IgD-negative memory B cell (primary cell): Measurements from ENCODE around the gene DEFB108B. TPM values are rescaled to one million over a fixed set of nuclear protein-coding genes. Genes with fewer than 3 reads are reported as not detected.
"Not testable (repeated sequence)": the region's sequence is repeated elsewhere in the genome, so short reads cannot be mapped to it uniquely, and the experiment has no call there.

Experiments used
- H3K27ac Mint-ChIP-seq, 3 donors: one replicate each; pipeline ENCODE4 v1.8.0; 2020 to 2022; ENCODE audit warnings: mild to moderate bottlenecking in 3 of 3, mixed read lengths in 3 of 3, moderate library complexity in 1 of 3
- H3K27me3 Mint-ChIP-seq: one replicate; pipeline ENCODE4 v1.8.0; 2021; ENCODE audit warnings: mixed read lengths
- H3K36me3 Mint-ChIP-seq: one replicate; pipeline ENCODE4 v1.8.0; 2020; ENCODE audit warnings: mild to moderate bottlenecking, mixed read lengths
- H3K4me1 Mint-ChIP-seq, 3 donors: one replicate each; pipeline ENCODE4 v1.8.0; 2020 to 2022; ENCODE audit warnings: mixed read lengths in 3 of 3, mild to moderate bottlenecking in 1 of 3
- H3K4me3 Mint-ChIP-seq, 4 donors: one replicate each; pipeline ENCODE4 v1.8.0; 2020 to 2022; ENCODE audit warnings: mild to moderate bottlenecking in 4 of 4, mixed read lengths in 4 of 4, moderate library complexity in 3 of 4
- H3K9me3 Mint-ChIP-seq, 3 donors: one replicate each; pipeline ENCODE4 v1.8.0; 2020 to 2021; ENCODE audit warnings: mixed read lengths in 3 of 3, mild to moderate bottlenecking in 1 of 3
- polyA plus RNA-seq: library from polyadenylated mRNA; unstranded; fragments of 300-500 nt; fragmentation: Illumina TruSeq; gene quantifications from one replicate; pipeline ENCODE4 v1.2.3, GENCODE V29; 2021

The DEFB108B gene, protein sequence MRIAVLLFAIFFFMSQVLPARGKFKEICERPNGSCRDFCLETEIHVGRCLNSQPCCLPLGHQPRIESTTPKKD
- not detected for polyA plus RNA-seq

DNA sequence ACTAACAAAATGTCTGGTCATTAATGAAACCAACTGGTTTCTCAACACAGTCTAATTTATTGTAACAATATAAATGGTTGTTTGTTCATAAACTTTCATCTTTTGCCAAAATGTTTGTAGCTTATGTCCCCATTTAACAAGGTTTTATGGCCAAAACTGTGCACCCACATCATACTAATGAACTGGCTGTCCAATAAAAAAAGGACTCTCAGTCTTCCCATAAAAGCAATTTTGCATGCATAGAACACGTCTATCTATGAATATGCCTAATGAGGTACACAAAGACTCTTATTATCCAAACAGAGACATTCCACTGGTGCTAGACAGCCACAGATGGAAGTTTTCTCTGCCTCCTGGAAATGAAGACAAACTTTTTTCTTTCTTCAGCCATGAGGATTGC, at the start of gene DEFB108B:
Gene DEFB108B, plus strand, starts transcription at position 390 of the 400 bp plus-strand sequence. Its CDS starts 0 bp downstream, at position 390.
- H3K27ac Mint-ChIP-seq, H3K4me1 Mint-ChIP-seq, H3K27me3 Mint-ChIP-seq, H3K36me3 Mint-ChIP-seq, H3K4me3 Mint-ChIP-seq, H3K9me3 Mint-ChIP-seq: not testable (repeated sequence)

DNA sequence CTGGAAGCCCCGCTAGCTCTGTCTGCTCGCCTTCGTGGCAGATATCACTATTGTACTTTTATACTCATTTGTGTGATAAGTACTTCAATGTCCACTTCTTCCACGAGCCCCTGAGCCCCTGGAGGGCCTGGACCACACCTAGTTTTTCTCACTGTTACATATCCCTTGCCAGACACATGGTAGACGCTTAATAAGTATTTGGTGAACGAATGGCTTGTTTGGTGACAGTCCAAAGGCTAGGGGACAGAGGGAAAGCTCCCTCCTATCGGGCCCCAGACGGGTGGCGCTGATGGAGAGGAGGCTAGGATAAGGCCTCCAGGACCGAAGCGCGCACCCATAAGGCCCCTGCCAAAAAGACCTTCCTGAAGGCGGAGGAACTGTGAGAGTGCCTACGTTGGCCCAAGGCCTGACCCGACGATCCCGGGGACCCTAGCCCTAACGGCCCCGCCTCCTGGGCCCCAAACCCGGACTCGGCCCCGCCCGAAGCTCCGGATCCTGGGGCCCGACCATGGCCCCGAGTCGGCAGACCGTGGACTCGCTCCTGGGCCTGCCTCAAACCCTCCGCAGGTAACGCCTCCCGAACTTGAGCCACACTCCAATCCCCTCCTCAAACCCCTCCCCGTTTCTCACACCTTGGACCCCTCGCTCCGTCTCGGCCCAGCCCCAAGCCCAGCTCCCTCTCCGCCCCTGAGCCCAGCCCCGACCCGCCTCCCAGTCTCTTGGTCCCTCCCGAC, 46.7 kb upstream of the DEFB108B start:
- peak overlapping the region; percentile 83 to 98 (median 98) for H3K27ac Mint-ChIP-seq
- H3K4me1 Mint-ChIP-seq: peaks cover 0 to 12% (median 9%) of the 10 kb centered on the region in 3 donors
- H3K4me3 Mint-ChIP-seq: peak overlapping the region; percentile 95 to 99 (median 97)
- H3K9me3 Mint-ChIP-seq, H3K27me3 Mint-ChIP-seq, H3K36me3 Mint-ChIP-seq: not testable (repeated sequence)

DNA sequence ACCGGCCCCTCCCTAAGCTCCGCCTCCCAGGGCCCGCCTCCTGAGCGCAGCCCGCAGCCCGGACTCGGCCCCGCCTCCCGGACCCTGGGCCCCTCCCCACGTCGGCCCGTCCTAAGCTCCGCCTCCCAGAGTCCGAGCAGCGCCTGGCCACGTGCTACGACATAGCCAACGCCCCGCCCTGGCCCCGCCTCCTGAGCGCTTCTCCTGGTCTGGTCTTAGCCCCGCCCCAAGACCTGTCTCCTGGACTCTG, 46.2 kb upstream of the DEFB108B start:
- not testable (repeated sequence) for H3K27me3 Mint-ChIP-seq, H3K9me3 Mint-ChIP-seq, H3K36me3 Mint-ChIP-seq
- peak overlapping the region; percentile 83 to 98 (median 98) for H3K27ac Mint-ChIP-seq
- peaks cover 0 to 12% (median 9%) of the 10 kb centered on the region in 3 donors for H3K4me1 Mint-ChIP-seq
- peak overlapping the region; percentile 95 to 99 (median 97) for H3K4me3 Mint-ChIP-seq

DNA sequence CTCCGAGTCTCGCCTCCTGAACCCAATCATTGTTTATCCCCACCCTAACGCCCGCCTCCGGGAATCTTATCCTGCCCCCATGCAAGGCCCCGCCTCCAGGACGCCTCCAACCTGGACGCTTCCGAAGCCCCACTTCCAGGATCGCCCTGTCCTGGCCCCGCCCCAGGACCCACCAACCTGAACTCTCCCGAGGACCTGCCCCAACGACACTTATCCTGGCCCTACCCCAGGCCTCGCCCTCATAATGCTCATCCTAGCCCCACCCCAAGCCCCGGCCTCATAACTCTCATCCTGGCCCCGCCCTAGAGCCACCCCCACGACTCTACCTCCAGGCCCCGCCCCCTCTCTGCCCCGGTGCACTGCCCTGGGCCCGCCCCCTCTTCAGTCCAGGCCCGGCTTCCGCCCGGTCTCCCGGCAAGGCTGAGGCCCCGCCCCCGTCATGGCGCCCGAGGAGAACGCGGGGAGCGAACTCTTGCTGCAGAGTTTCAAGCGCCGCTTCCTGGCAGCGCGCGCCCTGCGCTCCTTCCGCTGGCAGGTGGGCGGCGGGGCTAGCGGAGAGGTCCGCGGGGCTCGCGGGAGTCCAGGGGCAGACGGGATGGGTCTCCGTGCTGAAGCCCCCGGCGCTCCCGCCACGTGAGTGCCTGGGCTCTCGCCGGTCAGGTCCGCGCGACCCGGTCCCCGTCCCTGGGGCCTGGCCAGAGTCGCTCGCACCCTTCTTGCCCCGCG, 45.7 kb upstream of the DEFB108B start:
- H3K4me3 Mint-ChIP-seq: peak overlapping the region; percentile 95 to 99 (median 97)
- H3K9me3 Mint-ChIP-seq: no peaks in the 10 kb centered on the region
- H3K27me3 Mint-ChIP-seq: no peaks in the 10 kb centered on the region
- peaks cover 0 to 12% (median 9%) of the 10 kb centered on the region in 3 donors for H3K4me1 Mint-ChIP-seq
- peak overlapping the region; percentile 83 to 98 (median 98) for H3K27ac Mint-ChIP-seq
- no peaks in the 10 kb centered on the region for H3K36me3 Mint-ChIP-seq

DNA sequence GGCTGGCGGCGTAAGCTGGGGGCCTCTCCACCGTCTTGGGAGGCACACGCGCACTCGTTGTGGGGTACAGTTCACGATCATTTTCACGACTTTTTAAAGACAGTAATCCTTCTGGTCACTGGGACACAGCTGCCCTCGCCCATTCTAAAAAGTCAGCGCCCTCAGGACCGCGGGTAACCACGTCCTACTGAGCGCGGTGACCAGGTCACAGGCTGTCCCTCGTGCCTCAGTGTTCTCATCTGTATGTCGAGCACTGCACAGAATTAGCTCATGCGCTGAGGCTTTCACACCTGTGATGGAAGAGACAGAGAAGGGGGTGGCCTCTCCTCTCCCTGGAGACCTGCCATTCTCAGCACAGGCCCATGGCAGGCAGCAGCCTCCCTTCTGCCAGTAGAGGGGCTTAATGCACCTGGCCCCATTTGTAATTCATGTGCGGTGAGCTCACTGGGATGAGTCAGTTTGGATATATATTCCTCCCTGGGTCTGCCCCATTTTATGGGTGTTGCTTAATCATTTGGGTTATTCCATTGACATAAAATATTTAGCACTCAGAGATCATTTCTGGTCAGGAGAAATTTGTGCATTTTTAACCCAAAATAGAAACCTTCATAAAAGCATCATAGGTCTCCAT, 45.1 kb upstream of the DEFB108B start:
- not testable (repeated sequence) for H3K27me3 Mint-ChIP-seq, H3K36me3 Mint-ChIP-seq, H3K9me3 Mint-ChIP-seq
- H3K4me3 Mint-ChIP-seq: peak overlapping the region; percentile 95 to 99 (median 95)
- H3K4me1 Mint-ChIP-seq: peaks cover 0 to 12% (median 10%) of the 10 kb centered on the region in 3 donors
- H3K27ac Mint-ChIP-seq: peak overlapping the region; percentile 83 to 98 (median 94)

DNA sequence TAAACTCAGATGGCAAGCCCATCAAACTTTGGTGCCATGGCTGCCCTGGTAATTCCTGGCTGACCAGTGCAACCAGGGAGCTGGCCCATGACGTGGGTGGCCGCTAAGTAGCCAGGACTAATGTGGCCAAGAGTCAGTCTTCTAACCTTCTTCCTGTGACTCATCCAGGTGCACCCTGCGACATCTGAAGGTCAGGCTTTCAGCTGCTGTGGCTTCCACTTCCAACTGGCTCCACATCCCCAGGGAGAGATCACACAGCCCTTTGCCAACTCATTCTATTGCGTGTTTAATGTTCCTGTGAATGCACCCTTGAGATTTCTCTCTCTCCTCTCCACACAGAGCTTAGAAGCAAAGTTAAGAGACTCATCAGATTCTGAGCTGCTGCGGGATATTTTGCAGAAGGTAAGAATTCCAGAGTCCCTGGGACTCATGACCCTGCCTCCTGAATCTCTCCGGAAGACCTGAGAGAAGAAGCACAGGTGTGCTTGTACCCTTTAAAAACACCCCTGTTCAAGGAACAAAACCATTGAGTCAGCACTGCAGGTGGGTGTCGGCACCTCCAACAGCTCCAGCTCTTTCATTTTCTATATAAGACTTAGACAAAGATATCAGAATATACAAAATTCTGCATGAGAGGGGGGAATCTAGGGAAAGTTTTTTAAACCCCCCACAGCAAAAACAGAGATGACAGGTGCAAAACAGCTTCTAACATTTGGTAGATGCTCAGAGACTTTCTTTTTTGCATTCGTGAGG, 43.4 kb upstream of the DEFB108B start:
- H3K27me3 Mint-ChIP-seq, H3K36me3 Mint-ChIP-seq, H3K9me3 Mint-ChIP-seq: not testable (repeated sequence)
- H3K4me1 Mint-ChIP-seq: peaks cover 0 to 12% (median 11%) of the 10 kb centered on the region in 3 donors
- peak overlapping the region in 1 of 4 donors; percentile 95 for H3K4me3 Mint-ChIP-seq
- H3K27ac Mint-ChIP-seq: peak overlapping the region in 1 of 3 donors; percentile 65

DNA sequence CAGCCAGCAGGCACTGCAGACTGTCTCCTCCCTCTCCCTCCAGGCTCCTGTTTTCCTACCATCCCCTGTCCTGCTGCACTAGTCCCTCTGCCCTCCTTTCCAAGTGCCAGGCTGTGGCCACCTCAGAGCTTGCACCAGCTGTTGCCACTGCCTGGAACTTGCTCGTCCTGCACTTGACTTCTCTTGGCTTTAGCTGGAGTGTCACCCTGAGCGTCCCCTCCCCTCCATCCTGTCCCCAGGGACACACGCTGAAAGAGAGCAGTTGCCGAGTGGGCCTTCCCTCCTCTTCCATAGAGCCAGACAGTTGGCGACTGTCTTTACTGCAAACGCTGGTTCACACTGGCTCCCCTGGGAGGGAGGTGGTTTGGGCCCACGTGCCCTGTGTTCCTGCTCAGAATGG, 41.9 kb upstream of the DEFB108B start:
- not testable (repeated sequence) for H3K27me3 Mint-ChIP-seq, H3K27ac Mint-ChIP-seq, H3K36me3 Mint-ChIP-seq, H3K9me3 Mint-ChIP-seq
- H3K4me1 Mint-ChIP-seq: peaks cover 0 to 11% (median 10%) of the 10 kb centered on the region in 3 donors
- H3K4me3 Mint-ChIP-seq: peak overlapping the region in 1 of 4 donors; percentile 83

DNA sequence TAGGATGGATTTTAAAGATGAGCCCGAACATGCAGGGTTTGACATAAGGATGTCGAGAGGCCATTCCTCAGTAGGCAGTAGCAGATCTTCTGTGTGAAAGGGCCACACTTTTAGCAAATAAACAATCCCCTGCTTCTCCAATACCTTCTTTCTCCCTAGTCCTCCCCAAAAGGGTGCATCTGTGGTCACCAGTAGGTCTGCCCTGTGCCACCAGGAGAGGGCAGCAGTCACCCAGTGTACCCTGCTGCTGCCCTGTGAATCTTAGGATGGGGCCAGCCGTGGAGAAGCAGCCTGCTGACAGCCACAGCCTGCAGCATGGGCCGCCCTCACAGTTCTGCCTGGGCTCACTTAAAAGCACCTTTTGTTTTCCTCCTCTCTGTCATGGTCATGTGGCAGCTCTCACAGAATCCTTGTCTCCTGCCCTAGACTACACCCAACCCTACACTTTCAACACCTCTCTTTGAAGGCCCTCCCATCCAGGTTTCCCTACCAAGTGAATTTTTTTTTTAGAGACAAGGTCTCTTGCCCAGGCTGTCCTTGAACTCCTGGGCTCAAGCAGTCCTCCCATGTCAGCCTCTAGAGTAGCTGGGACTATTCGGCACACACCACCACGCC, 40.3 kb upstream of the DEFB108B start:
- peak overlapping the region in 2 of 4 donors; percentile 44 to 60 for H3K4me3 Mint-ChIP-seq
- H3K27me3 Mint-ChIP-seq, H3K9me3 Mint-ChIP-seq, H3K36me3 Mint-ChIP-seq, H3K4me1 Mint-ChIP-seq: not testable (repeated sequence)
- H3K27ac Mint-ChIP-seq: peak overlapping the region in 2 of 3 donors; percentile 8 to 65

DNA sequence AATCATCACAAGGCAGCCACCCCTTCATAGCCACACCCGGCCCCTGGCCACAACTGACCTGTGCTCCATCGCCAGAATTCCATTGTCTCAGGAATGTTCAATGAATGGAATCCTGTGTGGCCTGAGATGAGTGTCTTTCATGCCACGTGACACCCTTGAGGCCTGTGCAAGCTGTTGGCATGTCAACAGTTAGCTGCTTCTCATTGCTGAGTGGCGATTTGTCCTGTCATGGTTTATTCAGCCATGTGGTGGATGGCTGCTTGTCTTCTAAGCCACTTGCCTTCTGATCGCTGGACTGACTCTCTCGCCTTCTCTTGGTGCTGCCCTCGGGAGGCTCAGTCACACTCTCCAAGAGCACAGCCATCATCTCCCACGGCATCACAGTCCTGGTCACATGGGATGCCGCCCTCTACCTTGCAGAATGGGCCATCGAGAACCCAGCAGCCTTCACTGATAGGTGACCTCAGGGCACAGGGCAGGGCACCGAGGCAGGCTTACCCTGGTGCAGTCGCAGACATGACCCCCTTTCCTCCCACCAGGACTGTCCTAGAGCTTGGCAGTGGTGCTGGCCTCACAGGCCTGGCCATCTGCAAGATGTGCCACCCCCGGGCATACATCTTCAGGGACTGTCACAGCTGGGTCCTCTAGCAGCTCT, 38.5 kb upstream of the DEFB108B start:
- not testable (repeated sequence) for H3K27ac Mint-ChIP-seq, H3K27me3 Mint-ChIP-seq, H3K36me3 Mint-ChIP-seq, H3K9me3 Mint-ChIP-seq, H3K4me1 Mint-ChIP-seq, H3K4me3 Mint-ChIP-seq

DNA sequence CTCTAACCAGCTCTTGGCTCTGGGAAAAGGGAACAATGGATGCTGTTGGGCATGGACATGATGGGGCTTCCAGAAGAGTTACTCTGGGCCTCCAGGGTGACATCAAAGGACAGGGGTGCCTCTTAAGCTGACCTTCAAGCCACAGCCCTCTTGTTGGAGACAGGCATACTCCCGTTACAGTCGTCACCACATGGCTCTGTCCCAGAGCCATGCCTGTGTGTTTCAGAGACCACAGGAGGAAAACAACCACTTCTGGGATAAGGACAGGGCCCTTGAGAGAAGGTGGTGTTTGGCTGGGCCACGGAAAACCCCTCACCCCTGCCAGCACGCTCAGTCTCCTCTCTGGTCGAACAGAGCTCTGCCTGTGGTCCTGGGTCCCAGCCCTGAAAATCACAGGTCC, 37.8 kb upstream of the DEFB108B start:
- not testable (repeated sequence) for H3K9me3 Mint-ChIP-seq, H3K36me3 Mint-ChIP-seq, H3K27ac Mint-ChIP-seq, H3K4me3 Mint-ChIP-seq, H3K4me1 Mint-ChIP-seq, H3K27me3 Mint-ChIP-seq

DNA sequence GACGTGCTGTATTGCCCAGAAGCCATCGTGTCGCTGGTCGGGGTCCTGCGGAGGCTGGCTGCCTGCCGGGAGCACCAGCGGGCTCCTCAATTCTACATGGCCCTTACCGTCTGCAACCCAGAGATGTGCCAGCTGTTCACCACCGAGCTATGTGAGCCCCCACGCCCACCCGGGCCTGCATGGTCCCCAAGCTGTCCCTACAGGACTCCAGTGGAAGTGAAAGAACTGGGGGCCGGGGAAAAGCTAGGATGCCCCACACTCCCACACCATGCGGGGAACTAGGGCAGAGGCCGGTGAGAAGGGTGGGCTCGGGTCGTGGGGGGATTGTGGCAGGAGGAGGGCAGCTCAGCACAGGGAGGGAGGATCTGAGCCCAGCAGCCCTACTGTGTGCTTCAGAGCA, 37.0 kb upstream of the DEFB108B start:
- H3K4me1 Mint-ChIP-seq, H3K27ac Mint-ChIP-seq, H3K27me3 Mint-ChIP-seq, H3K36me3 Mint-ChIP-seq, H3K9me3 Mint-ChIP-seq, H3K4me3 Mint-ChIP-seq: not testable (repeated sequence)

DNA sequence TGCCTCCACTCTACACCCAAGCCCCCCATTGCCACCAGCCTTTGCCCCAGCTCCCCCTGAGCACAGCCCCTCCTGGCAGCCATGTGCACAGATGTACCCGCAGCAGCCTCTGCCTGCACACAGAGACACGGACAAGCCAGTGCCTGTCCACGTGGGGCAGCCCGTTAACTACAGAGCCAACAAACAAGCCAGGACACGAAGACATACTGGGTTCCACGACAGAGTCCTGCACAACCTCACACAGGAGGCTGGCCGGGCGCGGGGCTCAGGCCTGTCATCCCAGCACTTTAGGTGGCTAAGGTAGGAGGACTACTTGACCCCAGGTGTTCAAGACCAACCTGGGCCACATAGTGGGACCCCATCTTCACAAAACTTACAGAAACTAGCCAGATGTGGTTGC, 36.2 kb upstream of the DEFB108B start:
- not testable (repeated sequence) for H3K27me3 Mint-ChIP-seq, H3K4me1 Mint-ChIP-seq, H3K36me3 Mint-ChIP-seq, H3K27ac Mint-ChIP-seq, H3K9me3 Mint-ChIP-seq, H3K4me3 Mint-ChIP-seq

DNA sequence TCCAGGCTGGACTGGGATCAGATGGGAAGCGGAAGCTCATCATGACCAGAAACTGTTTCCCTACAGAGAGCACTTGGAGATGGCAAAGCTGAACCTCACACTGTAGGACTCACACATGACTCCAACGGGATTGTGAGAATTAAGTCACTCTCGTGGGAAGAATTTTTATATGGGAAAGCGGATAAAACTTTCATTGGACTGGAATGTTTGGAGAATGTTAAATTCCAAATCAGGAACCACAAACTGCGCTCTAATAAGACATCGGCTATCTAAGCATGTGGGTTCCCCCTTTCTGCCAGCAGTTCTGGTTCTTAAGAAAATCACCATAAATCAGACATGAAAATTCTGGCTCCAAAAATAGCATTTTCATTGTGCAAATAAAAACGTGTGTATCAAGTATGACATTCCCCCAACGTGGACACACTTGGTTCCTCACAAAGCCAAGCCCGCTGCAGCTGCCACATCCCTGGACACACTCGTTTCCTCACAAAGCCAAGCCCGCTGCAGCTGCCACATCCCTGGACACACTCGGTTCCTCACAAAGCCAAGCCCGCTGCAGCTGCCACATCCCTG, 33.4 kb upstream of the DEFB108B start:
- not testable (repeated sequence) for H3K27me3 Mint-ChIP-seq, H3K9me3 Mint-ChIP-seq, H3K4me1 Mint-ChIP-seq, H3K36me3 Mint-ChIP-seq
- Mint-ChIP-seq H3K27ac (peak overlapping the region in 1 of 3 donors; percentile 4), H3K4me3 (peak overlapping the region in 1 of 4 donors; percentile 63)

DNA sequence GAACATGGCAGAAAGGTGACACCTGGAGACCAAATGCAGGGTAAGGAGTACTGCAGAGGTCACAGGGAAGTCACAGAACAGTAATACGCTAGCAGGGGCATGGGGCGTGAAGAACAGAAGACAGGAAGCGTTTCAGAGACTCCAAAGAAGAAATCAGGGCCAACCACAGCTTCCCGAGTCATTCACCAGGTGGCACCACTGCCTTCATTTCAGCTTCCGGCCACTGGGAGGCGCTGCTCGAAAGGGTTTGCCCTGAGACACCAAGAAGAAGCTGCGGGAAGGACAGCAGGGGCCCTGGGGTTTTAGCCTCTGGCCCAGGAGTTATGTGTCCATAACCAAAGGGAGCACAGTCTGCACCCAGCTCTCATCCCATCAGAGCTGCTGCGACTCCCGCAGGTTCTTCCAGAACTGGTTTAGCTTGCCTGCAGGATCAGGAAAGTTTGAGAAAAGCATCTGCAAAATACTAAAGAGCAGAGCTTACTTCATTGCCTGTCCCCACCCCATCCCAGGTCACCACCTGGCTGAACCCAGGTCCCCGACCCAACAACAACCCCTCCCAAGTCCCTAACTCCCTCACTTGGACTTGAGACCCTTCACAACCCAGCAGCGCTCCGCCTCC, 32.6 kb upstream of the DEFB108B start:
- H3K27me3 Mint-ChIP-seq, H3K36me3 Mint-ChIP-seq, H3K27ac Mint-ChIP-seq, H3K4me1 Mint-ChIP-seq, H3K9me3 Mint-ChIP-seq: not testable (repeated sequence)
- peak overlapping the region in 1 of 4 donors; percentile 27 for H3K4me3 Mint-ChIP-seq
